K562 (cell line): ENCODE results near the gene VPS33A.

ENCODE experiments used
- BRCA1 ChIP-seq, 2 experiments: fragments of 450-650 bp in 1 of 2; sonication (generic) in 1 of 2; formaldehyde crosslinking in 1 of 2; IDR thresholded peaks; 2 replicates each; pipeline versions ENCODE4 v1.5.0 to v1.6.1; 2017 to 2020; ENCODE audit warnings: mild to moderate bottlenecking in 1 of 2, missing genetic modification reagents in 1 of 2
- POLR2AphosphoS5 ChIP-seq: IDR thresholded peaks from 2 replicates; pipeline ENCODE4 v1.6.1; 2011; ENCODE audit warnings: mild to moderate bottlenecking, low read depth, low read length, moderate library complexity; ENCODE audit not compliant: control insufficient read depth, insufficient read depth
- RAD21 ChIP-seq, 2 experiments: fragments of 250-450 bp in 1 of 2; fragments of 450-650 bp in 1 of 2; sonication (Bioruptor Pico) in 1 of 2; formaldehyde crosslinking in 1 of 2; IDR thresholded peaks in 1 of 2; conservative IDR thresholded peaks in 1 of 2; 2 replicates each; pipeline versions ENCODE4 v1.4.0 to v1.8.0; 2020 to 2022; ENCODE audit warnings: mild to moderate bottlenecking in 2 of 2, moderate library complexity in 1 of 2
- RERE ChIP-seq: sonication (generic); formaldehyde crosslinking; IDR thresholded peaks from 2 replicates; pipeline ENCODE4 v1.8.0; 2023; ENCODE audit warnings: missing genetic modification reagents, mild to moderate bottlenecking, borderline replicate concordance
- TARDBP ChIP-seq: fragments of 450-650 bp; IDR thresholded peaks from 2 replicates; pipeline ENCODE4 v1.6.1; 2016
- USF2 ChIP-seq: sonication (generic); formaldehyde crosslinking; IDR thresholded peaks from 2 replicates; pipeline ENCODE4 v1.5.0; 2020; ENCODE audit warnings: missing genetic modification reagents
- ZNF668 ChIP-seq: fragments of 250-450 bp; sonication (Bioruptor Pico); IDR thresholded peaks from 2 replicates; pipeline ENCODE4 v1.8.0; 2022; ENCODE audit warnings: mild to moderate bottlenecking, inconsistent platforms

- TF ChIP-seq RAD21 (CRISPR knock-in tag; conservative IDR thresholded peaks at IDR 0.05 in 1 of 2, IDR thresholded peaks at IDR 0.05 in 1 of 2) (no peak), ZNF668 (CRISPR knock-in tag) (no peak), USF2 (CRISPR knock-in tag) (no peak), BRCA1 (IDR thresholded peaks at IDR 0.05) (no peak), BRCA1 (CRISPR knock-in tag; IDR thresholded peaks at IDR 0.05) (no peak), TARDBP (no peak), POLR2AphosphoS5 (no peak), RERE (CRISPR knock-in tag) (no peak)
Measured at GRCh38 chr12:122204167-122205052, 61.9 kb downstream of the VPS33A start.
